ENCODE results near the gene ASIC2. TPM values are rescaled to one million over a fixed set of nuclear protein-coding genes. Genes with fewer than 3 reads are reported as not detected.
A peak's percentile ranks its signal among the peaks of the same experiment; 100 is the strongest.

The ASIC2 gene
- total and polyA plus RNA-seq, 2 donors from 2014 or later, result 0.60 to 2.9 TPM

- Histone ChIP-seq H3K9ac (ENCODE audit: low read length in 3 of 3) (no peak overlapping the region), H3K27ac (ENCODE audit: low read depth in 2 of 2, low read length in 2 of 2) (no peak overlapping the region), H3K4me1 (ENCODE audit: control insufficient read depth in 2 of 3, insufficient read depth in 2 of 3, low read depth in 1 of 3, low read length in 3 of 3) (no peaks in the 10 kb centered on the region), H3K4me3 (ENCODE audit: low read length in 3 of 3) (no peak overlapping the region), H3K36me3 (ENCODE audit: control insufficient read depth in 2 of 3, insufficient read depth in 3 of 3, low read length in 3 of 3) (no peaks in the 10 kb centered on the region), H3K9me3 (ENCODE audit: control insufficient read depth in 2 of 3, insufficient read depth in 1 of 3, low read length in 3 of 3) (no peaks in the 10 kb centered on the region), H3K27me3 (ENCODE audit: control insufficient read depth, insufficient read depth, low read length) (no peaks in the 10 kb centered on the region)
- intact Hi-C loops (cut with DNase I), result no loop called here
- DNase-seq, result no peak
- no peak for FAIRE-seq
- TF ChIP-seq, protein P1, sequence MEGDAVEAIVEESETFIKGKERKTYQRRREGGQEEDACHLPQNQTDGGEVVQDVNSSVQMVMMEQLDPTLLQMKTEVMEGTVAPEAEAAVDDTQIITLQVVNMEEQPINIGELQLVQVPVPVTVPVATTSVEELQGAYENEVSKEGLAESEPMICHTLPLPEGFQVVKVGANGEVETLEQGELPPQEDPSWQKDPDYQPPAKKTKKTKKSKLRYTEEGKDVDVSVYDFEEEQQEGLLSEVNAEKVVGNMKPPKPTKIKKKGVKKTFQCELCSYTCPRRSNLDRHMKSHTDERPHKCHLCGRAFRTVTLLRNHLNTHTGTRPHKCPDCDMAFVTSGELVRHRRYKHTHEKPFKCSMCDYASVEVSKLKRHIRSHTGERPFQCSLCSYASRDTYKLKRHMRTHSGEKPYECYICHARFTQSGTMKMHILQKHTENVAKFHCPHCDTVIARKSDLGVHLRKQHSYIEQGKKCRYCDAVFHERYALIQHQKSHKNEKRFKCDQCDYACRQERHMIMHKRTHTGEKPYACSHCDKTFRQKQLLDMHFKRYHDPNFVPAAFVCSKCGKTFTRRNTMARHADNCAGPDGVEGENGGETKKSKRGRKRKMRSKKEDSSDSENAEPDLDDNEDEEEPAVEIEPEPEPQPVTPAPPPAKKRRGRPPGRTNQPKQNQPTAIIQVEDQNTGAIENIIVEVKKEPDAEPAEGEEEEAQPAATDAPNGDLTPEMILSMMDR (IDR thresholded peaks at IDR 0.05; ENCODE audit: borderline replicate concordance, extremely low read depth, insufficient read depth), result no peak
These were observed 242.4 kb downstream of the ASIC2 start for GRCh38 chr17:33050611-33051140.

DNA sequence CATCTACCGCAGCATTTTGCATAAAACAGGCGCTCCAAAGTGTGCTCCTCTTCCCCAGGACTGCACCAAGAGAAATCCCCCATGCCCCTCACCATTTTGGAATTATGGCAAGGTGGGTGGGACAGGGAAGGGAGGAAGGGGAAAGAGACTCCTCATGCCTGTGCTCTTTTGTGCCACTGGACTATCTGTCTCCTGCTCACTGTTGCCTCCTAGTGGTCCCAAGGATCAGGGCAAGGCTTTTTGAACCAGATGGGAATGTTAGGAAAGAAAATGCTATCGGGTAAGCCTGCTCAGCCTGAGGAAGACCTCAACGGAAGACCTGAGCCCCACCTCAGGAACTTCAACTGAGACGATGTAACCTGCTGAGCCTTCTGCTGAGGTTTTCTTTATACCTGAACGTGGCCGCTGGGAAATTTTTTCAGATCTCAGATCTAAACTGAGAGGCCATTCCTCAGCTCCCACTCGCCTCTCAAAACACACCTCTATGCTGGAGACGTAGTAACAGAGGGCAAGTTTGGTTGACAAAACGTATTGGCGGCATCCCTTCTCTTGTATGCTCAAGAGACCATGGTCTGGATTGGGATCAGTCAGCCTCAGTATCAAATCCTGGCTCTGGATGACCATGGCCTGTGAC, 243.2 kb downstream of the ASIC2 start:
- H3K27me3 ChIP-seq (ENCODE audit: control insufficient read depth, insufficient read depth, low read length), result no peaks in the 10 kb centered on the region
- FAIRE-seq (no peak), DNase-seq (peak in 3 of 5 donors; percentile 39 to 62 (median 47))
- H3K4me3 ChIP-seq (ENCODE audit: low read length in 3 of 3), result no peak overlapping the region
- H3K4me1 ChIP-seq (ENCODE audit: control insufficient read depth in 2 of 3, insufficient read depth in 2 of 3, low read depth in 1 of 3, low read length in 3 of 3), result no peaks in the 10 kb centered on the region
- no peaks in the 10 kb centered on the region for H3K9me3 ChIP-seq (ENCODE audit: control insufficient read depth in 2 of 3, insufficient read depth in 1 of 3, low read length in 3 of 3)
- no peak overlapping the region for H3K9ac ChIP-seq (ENCODE audit: low read length in 3 of 3)
- TF ChIP-seq, protein P1 (IDR thresholded peaks at IDR 0.05; ENCODE audit: borderline replicate concordance, extremely low read depth, insufficient read depth), result peak; percentile 76
- no peak overlapping the region for H3K27ac ChIP-seq (ENCODE audit: low read depth in 2 of 2, low read length in 2 of 2)
- no peaks in the 10 kb centered on the region for H3K36me3 ChIP-seq (ENCODE audit: control insufficient read depth in 2 of 3, insufficient read depth in 3 of 3, low read length in 3 of 3)
- intact Hi-C loops (cut with DNase I), result no loop called here

GRCh38 chr17:33046361-33047255, 246.5 kb downstream of the ASIC2 start:
- no peak for DNase-seq
- H3K27me3 ChIP-seq (ENCODE audit: control insufficient read depth, insufficient read depth, low read length), result no peaks in the 10 kb centered on the region
- intact Hi-C loops (cut with DNase I), result no loop called here
- no peak for FAIRE-seq
- TF ChIP-seq, protein P1 (IDR thresholded peaks at IDR 0.05; ENCODE audit: borderline replicate concordance, extremely low read depth, insufficient read depth), result no peak
- no peak overlapping the region for H3K27ac ChIP-seq (ENCODE audit: low read depth in 2 of 2, low read length in 2 of 2)
- no peaks in the 10 kb centered on the region for H3K36me3 ChIP-seq (ENCODE audit: control insufficient read depth in 2 of 3, insufficient read depth in 3 of 3, low read length in 3 of 3)
- H3K9ac ChIP-seq (ENCODE audit: low read length in 3 of 3), result no peak overlapping the region
- H3K9me3 ChIP-seq (ENCODE audit: control insufficient read depth in 2 of 3, insufficient read depth in 1 of 3, low read length in 3 of 3), result no peaks in the 10 kb centered on the region
- no peaks in the 10 kb centered on the region for H3K4me1 ChIP-seq (ENCODE audit: control insufficient read depth in 2 of 3, insufficient read depth in 2 of 3, low read depth in 1 of 3, low read length in 3 of 3)
- H3K4me3 ChIP-seq (ENCODE audit: low read length in 3 of 3), result no peak overlapping the region

All from kidney (tissue), 14 donors.